HG03460 (cell line): ENCODE results near the gene INPP4A.
"Not testable (repeated sequence)": the region's sequence is repeated elsewhere in the genome, so short reads cannot be mapped to it uniquely, and the experiment has no call there.

ENCODE experiments used
- ATAC-seq: cut with Tn5 transposase; IDR thresholded peaks from one replicate; pipeline ENCODE4 v1.9.1; 2021; ENCODE audit not compliant: unreplicated experiment

Gene INPP4A

GRCh38 chr2:98578231-98578630 is 133.6 kb downstream of the INPP4A start:
- no peak for ATAC-seq

GRCh38 chr2:98579926-98580325 is 135.3 kb downstream of the INPP4A start:
- ATAC-seq: no peak

GRCh38 chr2:98580656-98581284 is 136.1 kb downstream of the INPP4A start:
- ATAC-seq: no peak

- no peak for ATAC-seq
These were observed 137.9 kb downstream of the INPP4A start for GRCh38 chr2:98582523-98582922.

- ATAC-seq: no peak
These were observed 138.6 kb downstream of the INPP4A start for GRCh38 chr2:98583276-98583675.

- no peak for ATAC-seq
These were observed 139.4 kb downstream of the INPP4A start for GRCh38 chr2:98583816-98584618.

- no peak for ATAC-seq
These were observed 140.7 kb downstream of the INPP4A start for GRCh38 chr2:98585386-98585785.

- no peak for ATAC-seq
These were observed 142.0 kb downstream of the INPP4A start for GRCh38 chr2:98586551-98587140.

- ATAC-seq: no peak
These were observed 144.3 kb downstream of the INPP4A start for GRCh38 chr2:98588880-98589431.

- no peak for ATAC-seq
These were observed 144.8 kb downstream of the INPP4A start for GRCh38 chr2:98589489-98589888.

GRCh38 chr2:98592565-98592964 is 147.9 kb downstream of the INPP4A start:
- ATAC-seq: no peak

GRCh38 chr2:98594665-98595064 is 150.0 kb downstream of the INPP4A start:
- not testable (repeated sequence) for ATAC-seq

- ATAC-seq: no peak
These were observed 154.2 kb downstream of the INPP4A start for GRCh38 chr2:98598781-98599428.

GRCh38 chr2:98601532-98602132 is 157.0 kb downstream of the INPP4A start:
- ATAC-seq: no peak

GRCh38 chr2:98604547-98604946 is 159.9 kb downstream of the INPP4A start:
- no peak for ATAC-seq

- ATAC-seq: no peak
These were observed 160.4 kb downstream of the INPP4A start for GRCh38 chr2:98605076-98605475.

GRCh38 chr2:98606431-98606830 is 161.8 kb downstream of the INPP4A start:
- no peak for ATAC-seq

GRCh38 chr2:98607104-98607503 is 162.4 kb downstream of the INPP4A start:
- no peak for ATAC-seq

GRCh38 chr2:98607741-98608115 is 163.1 kb downstream of the INPP4A start:
- no peak for ATAC-seq

GRCh38 chr2:98608116-98608961 is 163.7 kb downstream of the INPP4A start, which contains the start of the genes COA5 and UNC50:
TSS of gene COA5 (minus strand) at chr2:98608512. CDS start at chr2:98608405, 107 bp downstream.
TSS of gene UNC50 (plus strand) at chr2:98608589. CDS start at chr2:98609760, 1,171 bp downstream.
- ATAC-seq: peak; percentile 80
